WERI-Rb-1 (cell line): ENCODE results near the gene KLK14.

Source experiments
- DNase-seq: peaks from one replicate; pipeline ENCODE4 v3.0.0-alpha.2; 2020
- H3K27ac ChIP-seq: fragments of 250-450 bp; sonication (Bioruptor Pico); 2 replicates; pipeline ENCODE4 v1.5.1; 2020; ENCODE audit warnings: mild to moderate bottlenecking, moderate library complexity
- H3K27me3 ChIP-seq: fragments of 250-450 bp; sonication (Bioruptor Pico); 2 replicates; pipeline ENCODE4 v1.5.1; 2021; ENCODE audit warnings: mild to moderate bottlenecking, low read depth, moderate library complexity; ENCODE audit not compliant: insufficient read depth, severe bottlenecking
- H3K36me3 ChIP-seq: fragments of 250-450 bp; sonication (Bioruptor Pico); 2 replicates; pipeline ENCODE4 v1.5.1; 2020; ENCODE audit warnings: mild to moderate bottlenecking, moderate library complexity
- H3K4me3 ChIP-seq: 2 replicates; pipeline ENCODE4 v1.5.1; 2011; ENCODE audit warnings: low read depth, mild to moderate bottlenecking, control low read depth, low read length
- H3K9me3 ChIP-seq: fragments of 250-450 bp; sonication (Bioruptor Pico); 2 replicates; pipeline ENCODE4 v1.5.1; 2021; ENCODE audit warnings: mild to moderate bottlenecking, moderate library complexity; ENCODE audit not compliant: severe bottlenecking
- CTCF ChIP-seq: IDR thresholded peaks from 2 replicates; pipeline ENCODE4 v1.5.1; 2011; ENCODE audit warnings: low read depth, mild to moderate bottlenecking, control low read depth, inconsistent platforms, low read length

Gene KLK14

DNA sequence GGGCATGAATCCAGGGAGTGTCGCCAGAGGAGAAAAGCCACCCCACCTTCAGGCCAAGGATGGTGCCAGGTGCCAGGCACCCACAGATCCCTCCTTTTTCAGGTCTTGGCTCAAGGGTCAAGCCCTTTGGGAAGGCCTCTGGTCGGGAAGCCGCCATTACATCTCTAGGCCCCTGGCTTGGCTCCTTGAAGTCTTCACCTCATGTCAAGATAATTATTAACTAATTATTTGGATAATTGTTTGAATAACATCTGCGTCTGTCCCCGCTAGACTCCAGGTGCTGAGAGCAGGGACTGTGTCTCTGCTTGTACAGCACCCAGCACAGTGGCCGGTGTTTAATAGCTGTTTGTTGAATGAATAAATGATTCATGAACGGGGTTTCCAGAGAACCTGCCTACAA, 19.0 kb downstream of the KLK14 start:
- no peaks in the 10 kb centered on the region for H3K36me3 ChIP-seq
- no peak overlapping the region for H3K4me3 ChIP-seq
- peaks cover 77% of the 10 kb centered on the region for H3K27me3 ChIP-seq
- no peak overlapping the region for H3K27ac ChIP-seq
- no peak for DNase-seq
- H3K9me3 ChIP-seq, result no peaks in the 10 kb centered on the region
- no peak for TF ChIP-seq CTCF

DNA sequence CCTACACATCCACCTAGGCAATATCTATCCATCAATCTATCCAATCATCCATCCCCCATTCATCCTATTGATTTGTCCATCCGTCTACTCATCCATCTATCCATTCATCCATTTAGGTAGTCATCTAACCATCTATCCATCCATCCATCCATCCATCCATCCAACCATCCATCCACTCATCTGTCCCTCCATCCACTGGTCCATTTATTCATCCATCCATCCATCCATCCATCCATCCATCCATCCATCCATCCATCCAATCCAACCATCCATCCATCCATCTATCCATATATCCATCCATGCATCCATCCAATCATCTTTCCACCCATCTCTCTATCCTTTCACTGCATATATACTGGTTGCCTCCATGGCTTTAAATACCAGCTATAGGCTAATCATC, 21.7 kb downstream of the KLK14 start:
- TF ChIP-seq CTCF, result no peak

GRCh38 chr19:51060336-51060735, 22.4 kb downstream of the KLK14 start:
- no peak overlapping the region for H3K4me3 ChIP-seq
- no peaks in the 10 kb centered on the region for H3K9me3 ChIP-seq
- H3K36me3 ChIP-seq, result no peaks in the 10 kb centered on the region
- no peak for DNase-seq
- no peak overlapping the region for H3K27ac ChIP-seq
- H3K27me3 ChIP-seq, result peaks cover 76% of the 10 kb centered on the region
- no peak for TF ChIP-seq CTCF

More for the DNA sequence above, 21.7 kb downstream of the KLK14 start:
- Histone ChIP-seq H3K36me3 (no peaks in the 10 kb centered on the region), H3K9me3 (no peaks in the 10 kb centered on the region), H3K27me3 (peaks cover 74% of the 10 kb centered on the region), H3K4me3 (no peak overlapping the region), H3K27ac (no peak overlapping the region)
- no peak for DNase-seq

GRCh38 chr19:51059715-51060114, 23.0 kb downstream of the KLK14 start:
- Histone ChIP-seq H3K9me3 (no peaks in the 10 kb centered on the region), H3K36me3 (no peaks in the 10 kb centered on the region), H3K4me3 (no peak overlapping the region), H3K27ac (no peak overlapping the region), H3K27me3 (peaks cover 82% of the 10 kb centered on the region)
- TF ChIP-seq CTCF, result no peak
- no peak for DNase-seq

GRCh38 chr19:51055866-51056265, 26.8 kb downstream of the KLK14 start:
- H3K9me3 ChIP-seq, result no peaks in the 10 kb centered on the region
- no peak for TF ChIP-seq CTCF
- no peak overlapping the region for H3K4me3 ChIP-seq
- no peak overlapping the region for H3K27ac ChIP-seq
- H3K36me3 ChIP-seq, result no peaks in the 10 kb centered on the region
- H3K27me3 ChIP-seq, result peaks cover 72% of the 10 kb centered on the region
- DNase-seq, result no peak

- no peak for DNase-seq
- Histone ChIP-seq H3K4me3 (no peak overlapping the region), H3K27ac (no peak overlapping the region), H3K36me3 (no peaks in the 10 kb centered on the region), H3K9me3 (peaks cover 8% of the 10 kb centered on the region), H3K27me3 (peaks cover 73% of the 10 kb centered on the region)
- no peak for TF ChIP-seq CTCF
Measured at GRCh38 chr19:51047031-51047335, 35.7 kb downstream of the KLK14 start.
